ENCODE results near the gene GRID2. TPM values are rescaled to one million over a fixed set of nuclear protein-coding genes. Genes with fewer than 3 reads are reported as not detected.

GRID2 gene
- total RNA-seq, 1 experiment from 2014 or later: 2.2 TPM

GRCh38 chr4:92634882-92635281, 331.1 kb downstream of the GRID2 start:
- Histone ChIP-seq H3K9ac (ENCODE audit: low read length) (no peak overlapping the region), H3K27me3 (ENCODE audit: low read length) (no peaks in the 10 kb centered on the region), H4K20me1 (ENCODE audit: low read length) (no peaks in the 10 kb centered on the region), H3K4me2 (ENCODE audit: low read length) (no peak overlapping the region), H2AFZ (ENCODE audit: low read length) (no peak overlapping the region), H3K27ac (ENCODE audit: low read length) (no peak overlapping the region), H3K4me3 (ENCODE audit: low read length) (no peak overlapping the region), H3K79me2 (ENCODE audit: low read length) (no peaks in the 10 kb centered on the region), H3K9me2 (replicated peaks; ENCODE audit: low read length) (no peaks in the 10 kb centered on the region), H3K9me3 (ENCODE audit: low read length) (no peaks in the 10 kb centered on the region), H3K36me3 (ENCODE audit: low read depth, low read length) (no peaks in the 10 kb centered on the region), H3F3A (ENCODE audit: low read length, unreplicated experiment) (no peaks in the 10 kb centered on the region), H3K4me1 (ENCODE audit: insufficient read depth, low read length) (no peaks in the 10 kb centered on the region)
- BruUV-seq (replicated peaks): no TSS peak
- intact Hi-C loops (cut with micrococcal nuclease): no loop called here
- DNase-seq (no peak), ATAC-seq (no peak)
- TF ChIP-seq EZH2 (IDR thresholded peaks at IDR 0.05; ENCODE audit: low read length, unreplicated experiment) (no peak), CTCF (conservative IDR thresholded peaks at IDR 0.05; ENCODE audit: low read depth, low read length) (no peak), EZH2phosphoT487 (IDR thresholded peaks at IDR 0.05; ENCODE audit: borderline replicate concordance, low read length) (no peak)
- CTCF ChIA-PET: no interaction called here
- POLR2A ChIA-PET (ENCODE audit: unreplicated experiment): no interaction called here

DNA sequence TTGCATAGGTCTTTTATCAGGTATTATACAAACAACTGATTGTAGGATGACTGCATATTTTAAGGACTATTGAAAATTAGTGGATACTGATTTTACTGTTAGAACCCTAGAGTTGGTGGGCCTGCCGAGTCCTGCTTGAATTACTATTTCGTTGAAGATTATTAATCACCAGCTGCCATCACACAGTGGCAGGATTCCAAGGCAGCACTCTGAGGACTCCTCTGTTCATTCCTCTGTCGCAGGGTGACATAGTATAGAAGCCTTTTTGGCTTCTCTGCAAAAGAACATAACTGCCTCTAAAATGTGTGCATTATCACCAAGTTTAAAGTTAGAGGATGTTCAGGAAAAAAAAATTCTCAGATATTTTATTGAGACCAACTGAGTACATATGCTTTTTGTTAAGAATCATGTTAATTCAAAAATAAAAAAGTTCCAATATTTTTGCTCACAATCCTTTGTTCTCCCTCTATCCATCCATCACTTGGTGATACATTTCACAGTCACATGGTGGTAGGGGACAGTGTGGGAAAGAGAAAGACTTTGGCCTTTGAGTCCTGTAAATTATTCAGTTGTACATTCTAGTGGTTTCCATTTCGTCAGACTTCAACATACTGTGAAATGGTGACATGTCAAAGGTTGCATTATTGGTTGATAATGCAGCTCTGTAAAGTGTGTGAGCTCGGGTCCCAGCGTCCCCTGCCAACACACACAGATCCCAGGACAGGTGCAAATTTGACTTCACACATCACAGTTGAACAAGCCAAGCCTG, 332.5 kb downstream of the GRID2 start:
- ATAC-seq (no peak), DNase-seq (no peak)
- Histone ChIP-seq H3K27me3 (ENCODE audit: low read length) (no peaks in the 10 kb centered on the region), H3K9me3 (ENCODE audit: low read length) (no peaks in the 10 kb centered on the region), H3K9ac (ENCODE audit: low read length) (no peak overlapping the region), H3K36me3 (ENCODE audit: low read depth, low read length) (no peaks in the 10 kb centered on the region), H3K4me2 (ENCODE audit: low read length) (no peak overlapping the region), H3K79me2 (ENCODE audit: low read length) (no peaks in the 10 kb centered on the region), H3K4me1 (ENCODE audit: insufficient read depth, low read length) (no peaks in the 10 kb centered on the region), H4K20me1 (ENCODE audit: low read length) (no peaks in the 10 kb centered on the region), H3K27ac (ENCODE audit: low read length) (no peak overlapping the region), H3K9me2 (replicated peaks; ENCODE audit: low read length) (no peaks in the 10 kb centered on the region), H2AFZ (ENCODE audit: low read length) (no peak overlapping the region), H3K4me3 (ENCODE audit: low read length) (no peak overlapping the region), H3F3A (ENCODE audit: low read length, unreplicated experiment) (no peaks in the 10 kb centered on the region)
- POLR2A ChIA-PET (ENCODE audit: unreplicated experiment): no interaction called here
- TF ChIP-seq EZH2 (IDR thresholded peaks at IDR 0.05; ENCODE audit: low read length, unreplicated experiment): no peak
- no peak for TF ChIP-seq EZH2phosphoT487 (IDR thresholded peaks at IDR 0.05; ENCODE audit: borderline replicate concordance, low read length)
- TF ChIP-seq CTCF (conservative IDR thresholded peaks at IDR 0.05; ENCODE audit: low read depth, low read length): no peak
- BruUV-seq (replicated peaks): no TSS peak
- CTCF ChIA-PET: no interaction called here
- intact Hi-C loops (cut with micrococcal nuclease): no loop called here

DNA sequence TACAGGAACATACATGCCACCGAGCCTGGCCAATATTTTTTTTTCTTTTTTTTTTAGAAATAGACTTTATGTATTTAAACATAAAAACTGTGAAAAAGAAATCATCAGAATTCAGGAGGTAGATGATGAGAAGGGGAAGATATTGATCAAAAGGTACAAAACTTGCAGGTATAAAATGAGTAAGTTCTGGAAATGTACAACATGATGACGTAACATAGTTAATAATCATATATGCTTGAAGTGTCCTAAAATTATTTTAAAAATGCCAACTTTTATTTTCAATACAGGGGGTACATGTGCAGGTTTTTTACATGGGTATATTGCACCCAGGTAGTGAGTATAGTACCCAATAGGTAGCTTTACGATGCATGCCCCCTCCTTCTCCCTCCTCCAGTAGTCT, 337.6 kb downstream of the GRID2 start:
- TF ChIP-seq EZH2 (IDR thresholded peaks at IDR 0.05; ENCODE audit: low read length, unreplicated experiment) (no peak), CTCF (conservative IDR thresholded peaks at IDR 0.05; ENCODE audit: low read depth, low read length) (no peak), EZH2phosphoT487 (IDR thresholded peaks at IDR 0.05; ENCODE audit: borderline replicate concordance, low read length) (no peak)
- DNase-seq (no peak), ATAC-seq (no peak)
- Histone ChIP-seq H3K79me2 (ENCODE audit: low read length) (no peaks in the 10 kb centered on the region), H3K4me1 (ENCODE audit: insufficient read depth, low read length) (no peaks in the 10 kb centered on the region), H3K9ac (ENCODE audit: low read length) (no peak overlapping the region), H3F3A (ENCODE audit: low read length, unreplicated experiment) (no peaks in the 10 kb centered on the region), H3K9me3 (ENCODE audit: low read length) (no peaks in the 10 kb centered on the region), H3K4me2 (ENCODE audit: low read length) (no peak overlapping the region), H2AFZ (ENCODE audit: low read length) (no peak overlapping the region), H4K20me1 (ENCODE audit: low read length) (no peaks in the 10 kb centered on the region), H3K36me3 (ENCODE audit: low read depth, low read length) (no peaks in the 10 kb centered on the region), H3K27ac (ENCODE audit: low read length) (no peak overlapping the region), H3K9me2 (replicated peaks; ENCODE audit: low read length) (no peaks in the 10 kb centered on the region), H3K27me3 (ENCODE audit: low read length) (no peaks in the 10 kb centered on the region), H3K4me3 (ENCODE audit: low read length) (no peak overlapping the region)
- intact Hi-C loops (cut with micrococcal nuclease): no loop called here
- ChIA-PET POLR2A (ENCODE audit: unreplicated experiment) (no interaction called here), CTCF (no interaction called here)
- BruUV-seq (replicated peaks): no TSS peak
